ENCODE results near the gene TSPAN4. TPM values are rescaled to one million over a fixed set of nuclear protein-coding genes. Genes with fewer than 3 reads are reported as not detected.

TSPAN4 gene
- polyA plus RNA-seq, 1 donor: 27.8 TPM

- Histone ChIP-seq H3K27me3 (ENCODE audit: control insufficient read depth, insufficient read depth, low read length) (no peaks in the 10 kb centered on the region), H3K4me3 (ENCODE audit: low read length) (no peak overlapping the region), H3K9me3 (ENCODE audit: control insufficient read depth, low read depth, low read length) (no peaks in the 10 kb centered on the region), H3K27ac (ENCODE audit: low read length) (no peak overlapping the region), H3K4me1 (ENCODE audit: control insufficient read depth, insufficient read depth, low read length) (no peaks in the 10 kb centered on the region), H3K36me3 (ENCODE audit: control insufficient read depth, insufficient read depth, low read length) (peaks cover 67% of the 10 kb centered on the region)
- no CpG with 5 or more reads among the region's 19 CpGs for WGBS (ENCODE audit: insufficient coverage, low lambda C conversion rate)
- no peak for DNase-seq
Observed at GRCh38 chr11:901452-902061, 58.9 kb downstream of the TSPAN4 start.

DNA sequence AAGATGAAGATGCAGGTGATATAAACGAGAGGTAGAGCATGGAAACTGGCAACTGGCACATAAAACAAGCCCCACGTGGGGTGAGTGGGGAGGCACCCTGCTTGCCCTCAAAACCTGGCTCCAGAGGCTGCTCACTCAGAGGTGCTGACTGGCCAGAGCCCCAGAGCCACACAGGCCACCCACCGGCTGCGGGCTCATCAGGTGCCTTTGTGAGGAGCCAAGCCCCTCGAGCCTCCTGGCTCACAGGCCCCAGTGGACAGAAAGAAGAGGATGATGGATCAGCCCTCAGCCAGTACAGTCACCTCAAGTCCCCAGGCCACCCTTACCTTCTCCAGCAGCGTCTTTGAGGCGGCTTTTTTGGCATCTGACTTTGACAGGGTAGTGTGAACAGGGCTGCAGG is 61.7 kb downstream of the TSPAN4 start:
- no CpG with 5 or more reads among the region's 7 CpGs for WGBS (ENCODE audit: insufficient coverage, low lambda C conversion rate)
- Histone ChIP-seq H3K36me3 (ENCODE audit: control insufficient read depth, insufficient read depth, low read length) (peaks cover 56% of the 10 kb centered on the region), H3K4me1 (ENCODE audit: control insufficient read depth, insufficient read depth, low read length) (peaks cover under 1% of the 10 kb centered on the region)

DNA sequence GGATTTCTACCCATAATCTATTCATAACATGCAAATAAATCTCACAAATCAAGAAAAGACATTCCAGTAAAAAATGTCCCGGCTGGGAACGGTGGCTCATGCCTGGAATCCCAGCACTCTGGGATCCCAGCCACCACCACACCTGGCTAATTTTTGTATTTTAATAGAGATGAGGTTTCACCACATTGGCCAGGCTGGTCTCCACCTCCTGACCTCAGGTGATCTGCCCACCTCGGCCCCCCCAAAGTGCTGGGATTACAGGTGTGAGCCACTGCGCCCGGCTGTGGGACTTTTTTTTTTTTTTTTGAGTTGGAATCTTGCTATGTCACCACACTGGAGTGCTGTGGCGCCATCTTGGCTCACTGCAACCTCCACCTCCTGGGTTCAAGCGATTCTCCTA is 63.3 kb downstream of the TSPAN4 start:
- DNase-seq: no peak
- Histone ChIP-seq H3K36me3 (ENCODE audit: control insufficient read depth, insufficient read depth, low read length) (peaks cover 40% of the 10 kb centered on the region), H3K9me3 (ENCODE audit: control insufficient read depth, low read depth, low read length) (no peaks in the 10 kb centered on the region), H3K27me3 (ENCODE audit: control insufficient read depth, insufficient read depth, low read length) (no peaks in the 10 kb centered on the region), H3K27ac (ENCODE audit: low read length) (no peak overlapping the region), H3K4me3 (ENCODE audit: low read length) (no peak overlapping the region), H3K4me1 (ENCODE audit: control insufficient read depth, insufficient read depth, low read length) (peaks cover 5% of the 10 kb centered on the region)
- WGBS (ENCODE audit: insufficient coverage, low lambda C conversion rate): no CpG with 5 or more reads among the region's 7 CpGs

More for the DNA sequence above, 61.7 kb downstream of the TSPAN4 start:
- no peak overlapping the region for H3K4me3 ChIP-seq (ENCODE audit: low read length)
- H3K9me3 ChIP-seq (ENCODE audit: control insufficient read depth, low read depth, low read length): no peaks in the 10 kb centered on the region
- DNase-seq: no peak
- no peak overlapping the region for H3K27ac ChIP-seq (ENCODE audit: low read length)
- H3K27me3 ChIP-seq (ENCODE audit: control insufficient read depth, insufficient read depth, low read length): no peaks in the 10 kb centered on the region

- peaks cover 26% of the 10 kb centered on the region for H3K36me3 ChIP-seq (ENCODE audit: control insufficient read depth, insufficient read depth, low read length)
- H3K9me3 ChIP-seq (ENCODE audit: control insufficient read depth, low read depth, low read length): no peaks in the 10 kb centered on the region
- no peaks in the 10 kb centered on the region for H3K27me3 ChIP-seq (ENCODE audit: control insufficient read depth, insufficient read depth, low read length)
- H3K4me3 ChIP-seq (ENCODE audit: low read length): no peak overlapping the region
- H3K27ac ChIP-seq (ENCODE audit: low read length): no peak overlapping the region
- DNase-seq: no peak
- H3K4me1 ChIP-seq (ENCODE audit: control insufficient read depth, insufficient read depth, low read length): peaks cover 10% of the 10 kb centered on the region
- no CpG with 5 or more reads among the region's 2 CpGs for WGBS (ENCODE audit: insufficient coverage, low lambda C conversion rate)
Observed at GRCh38 chr11:907668-908067, 65.0 kb downstream of the TSPAN4 start.

GRCh38 chr11:908273-908672 is 65.6 kb downstream of the TSPAN4 start:
- WGBS (ENCODE audit: insufficient coverage, low lambda C conversion rate): no CpG with 5 or more reads among the region's 5 CpGs
- peaks cover 20% of the 10 kb centered on the region for H3K36me3 ChIP-seq (ENCODE audit: control insufficient read depth, insufficient read depth, low read length)

DNA sequence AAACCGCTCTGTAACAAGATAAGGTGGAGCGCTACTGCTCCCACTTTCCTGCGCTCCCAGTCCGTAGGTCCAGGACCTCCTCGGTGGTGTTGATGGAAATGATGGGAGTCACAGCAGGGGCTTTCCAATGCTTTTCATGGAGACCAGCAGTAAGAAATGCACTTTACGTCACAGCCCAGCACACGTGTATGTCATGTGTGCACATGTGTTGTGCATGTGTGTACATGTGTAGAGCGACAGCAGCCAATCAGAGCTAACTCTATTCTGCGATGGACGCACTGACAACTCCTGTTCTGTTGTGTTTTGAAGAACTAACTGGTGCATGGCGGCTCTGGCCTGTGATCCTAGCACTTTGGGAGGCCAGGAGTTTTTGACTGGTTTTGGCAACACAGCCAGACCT is 66.8 kb downstream of the TSPAN4 start:
- no peak for DNase-seq
- no peak overlapping the region for H3K27ac ChIP-seq (ENCODE audit: low read length)
- H3K27me3 ChIP-seq (ENCODE audit: control insufficient read depth, insufficient read depth, low read length): no peaks in the 10 kb centered on the region
- no peaks in the 10 kb centered on the region for H3K9me3 ChIP-seq (ENCODE audit: control insufficient read depth, low read depth, low read length)
- H3K4me3 ChIP-seq (ENCODE audit: low read length): peak overlapping the region; percentile 72
- H3K4me1 ChIP-seq (ENCODE audit: control insufficient read depth, insufficient read depth, low read length): peaks cover 10% of the 10 kb centered on the region
- no CpG with 5 or more reads among the region's 11 CpGs for WGBS (ENCODE audit: insufficient coverage, low lambda C conversion rate)
- H3K36me3 ChIP-seq (ENCODE audit: control insufficient read depth, insufficient read depth, low read length): peaks cover 12% of the 10 kb centered on the region

More at GRCh38 chr11:908273-908672, 65.6 kb downstream of the TSPAN4 start:
- no peaks in the 10 kb centered on the region for H3K9me3 ChIP-seq (ENCODE audit: control insufficient read depth, low read depth, low read length)
- no peaks in the 10 kb centered on the region for H3K27me3 ChIP-seq (ENCODE audit: control insufficient read depth, insufficient read depth, low read length)
- no peak overlapping the region for H3K27ac ChIP-seq (ENCODE audit: low read length)
- no peak for DNase-seq
- peaks cover 10% of the 10 kb centered on the region for H3K4me1 ChIP-seq (ENCODE audit: control insufficient read depth, insufficient read depth, low read length)
- H3K4me3 ChIP-seq (ENCODE audit: low read length): no peak overlapping the region

DNA sequence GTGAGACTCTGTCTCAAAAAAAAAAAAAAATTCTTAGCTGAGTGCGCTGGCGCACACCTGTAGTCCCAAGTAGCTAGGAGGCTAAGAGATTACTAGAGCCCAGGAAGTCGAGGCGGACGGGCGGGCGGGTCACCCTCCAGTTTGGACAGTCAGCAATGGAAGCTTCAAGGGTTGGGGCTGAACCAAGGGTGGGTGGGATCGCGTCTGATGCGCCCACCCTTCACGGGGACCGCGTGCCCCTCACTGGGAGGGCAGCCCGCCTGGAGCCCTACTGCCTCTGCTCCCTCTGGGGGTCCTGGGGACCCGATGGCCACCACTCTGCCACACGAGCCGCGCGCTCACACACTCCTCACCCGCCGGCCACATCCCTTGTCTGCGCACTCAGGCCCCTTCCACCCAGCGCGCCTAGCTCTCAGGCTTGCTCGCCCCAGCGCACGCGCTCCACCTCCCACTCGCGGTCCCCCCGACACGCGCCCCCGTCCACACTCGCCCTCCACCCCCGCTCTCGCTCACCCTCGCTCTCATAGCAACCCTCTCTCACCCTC is 67.5 kb downstream of the TSPAN4 start:
- no CpG with 5 or more reads among the region's 38 CpGs for WGBS (ENCODE audit: insufficient coverage, low lambda C conversion rate)
- H3K9me3 ChIP-seq (ENCODE audit: control insufficient read depth, low read depth, low read length): no peaks in the 10 kb centered on the region

GRCh38 chr11:910589-911030 is 68.0 kb downstream of the TSPAN4 start, which contains the start of gene CHID1:
Gene CHID1, minus strand, starts transcription at chr11:910810. Its CDS starts 5,994 bp downstream, at chr11:904816.
- no CpG with 5 or more reads among the region's 59 CpGs for WGBS (ENCODE audit: insufficient coverage, low lambda C conversion rate)
- Histone ChIP-seq H3K27ac (ENCODE audit: low read length) (peak within 1 kb of the TSS; percentile 52), H3K4me3 (ENCODE audit: low read length) (peak within 1 kb of the TSS; percentile 72), H3K36me3 (ENCODE audit: control insufficient read depth, insufficient read depth, low read length) (peaks cover 6% of the 10 kb centered on the region), H3K9me3 (ENCODE audit: control insufficient read depth, low read depth, low read length) (no peaks in the 10 kb centered on the region), H3K27me3 (ENCODE audit: control insufficient read depth, insufficient read depth, low read length) (no peaks in the 10 kb centered on the region), H3K4me1 (ENCODE audit: control insufficient read depth, insufficient read depth, low read length) (peaks cover 10% of the 10 kb centered on the region)
- DNase-seq: peak; percentile 83 to 90

More for the DNA sequence above, 67.5 kb downstream of the TSPAN4 start:
- no peak for DNase-seq
- H3K36me3 ChIP-seq (ENCODE audit: control insufficient read depth, insufficient read depth, low read length): peaks cover 6% of the 10 kb centered on the region
- no peak overlapping the region for H3K27ac ChIP-seq (ENCODE audit: low read length)
- H3K27me3 ChIP-seq (ENCODE audit: control insufficient read depth, insufficient read depth, low read length): no peaks in the 10 kb centered on the region
- H3K4me1 ChIP-seq (ENCODE audit: control insufficient read depth, insufficient read depth, low read length): peaks cover 10% of the 10 kb centered on the region
- H3K4me3 ChIP-seq (ENCODE audit: low read length): peak overlapping the region; percentile 72

GRCh38 chr11:911031-911889 is 68.6 kb downstream of the TSPAN4 start:
- H3K36me3 ChIP-seq (ENCODE audit: control insufficient read depth, insufficient read depth, low read length): peaks cover 5% of the 10 kb centered on the region
- no CpG with 5 or more reads among the region's 68 CpGs for WGBS (ENCODE audit: insufficient coverage, low lambda C conversion rate)
- no peaks in the 10 kb centered on the region for H3K27me3 ChIP-seq (ENCODE audit: control insufficient read depth, insufficient read depth, low read length)
- H3K4me3 ChIP-seq (ENCODE audit: low read length): peak overlapping the region; percentile 69
- DNase-seq: no peak
- peaks cover 10% of the 10 kb centered on the region for H3K4me1 ChIP-seq (ENCODE audit: control insufficient read depth, insufficient read depth, low read length)
- H3K9me3 ChIP-seq (ENCODE audit: control insufficient read depth, low read depth, low read length): no peaks in the 10 kb centered on the region
- peak overlapping the region; percentile 52 for H3K27ac ChIP-seq (ENCODE audit: low read length)

DNA sequence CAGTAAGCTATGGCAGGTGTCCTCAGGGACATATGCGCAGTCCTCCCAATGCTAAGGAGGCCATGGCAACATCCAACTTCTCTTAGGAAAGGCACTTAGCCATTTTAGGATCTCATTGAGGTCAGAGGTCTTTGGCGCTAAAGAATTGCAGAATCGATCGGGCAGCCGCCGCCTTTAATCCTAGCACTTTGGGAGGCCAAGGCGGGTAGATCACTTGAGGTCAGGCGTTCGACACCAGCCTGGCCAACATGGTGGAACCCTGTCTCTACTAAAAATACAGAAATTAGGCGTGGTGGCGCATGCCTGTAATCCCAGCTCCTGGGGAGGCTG is 69.2 kb downstream of the TSPAN4 start:
- Histone ChIP-seq H3K4me3 (ENCODE audit: low read length) (no peak overlapping the region), H3K36me3 (ENCODE audit: control insufficient read depth, insufficient read depth, low read length) (peaks cover 3% of the 10 kb centered on the region), H3K9me3 (ENCODE audit: control insufficient read depth, low read depth, low read length) (no peaks in the 10 kb centered on the region), H3K27ac (ENCODE audit: low read length) (no peak overlapping the region), H3K27me3 (ENCODE audit: control insufficient read depth, insufficient read depth, low read length) (no peaks in the 10 kb centered on the region), H3K4me1 (ENCODE audit: control insufficient read depth, insufficient read depth, low read length) (peaks cover 10% of the 10 kb centered on the region)
- WGBS (ENCODE audit: insufficient coverage, low lambda C conversion rate): no CpG with 5 or more reads among the region's 11 CpGs
- DNase-seq: no peak

All from large intestine (tissue), 3 donors.